ENCODE measurements around the gene MAP2K5.

MAP2K5 gene

GRCh38 chr15:67821784-67822440 is 279.4 kb downstream of the MAP2K5 start:
- POLR2A ChIA-PET = no interaction called here
- TF ChIP-seq, protein P1, sequence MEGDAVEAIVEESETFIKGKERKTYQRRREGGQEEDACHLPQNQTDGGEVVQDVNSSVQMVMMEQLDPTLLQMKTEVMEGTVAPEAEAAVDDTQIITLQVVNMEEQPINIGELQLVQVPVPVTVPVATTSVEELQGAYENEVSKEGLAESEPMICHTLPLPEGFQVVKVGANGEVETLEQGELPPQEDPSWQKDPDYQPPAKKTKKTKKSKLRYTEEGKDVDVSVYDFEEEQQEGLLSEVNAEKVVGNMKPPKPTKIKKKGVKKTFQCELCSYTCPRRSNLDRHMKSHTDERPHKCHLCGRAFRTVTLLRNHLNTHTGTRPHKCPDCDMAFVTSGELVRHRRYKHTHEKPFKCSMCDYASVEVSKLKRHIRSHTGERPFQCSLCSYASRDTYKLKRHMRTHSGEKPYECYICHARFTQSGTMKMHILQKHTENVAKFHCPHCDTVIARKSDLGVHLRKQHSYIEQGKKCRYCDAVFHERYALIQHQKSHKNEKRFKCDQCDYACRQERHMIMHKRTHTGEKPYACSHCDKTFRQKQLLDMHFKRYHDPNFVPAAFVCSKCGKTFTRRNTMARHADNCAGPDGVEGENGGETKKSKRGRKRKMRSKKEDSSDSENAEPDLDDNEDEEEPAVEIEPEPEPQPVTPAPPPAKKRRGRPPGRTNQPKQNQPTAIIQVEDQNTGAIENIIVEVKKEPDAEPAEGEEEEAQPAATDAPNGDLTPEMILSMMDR (IDR thresholded peaks at IDR 0.05; ENCODE audit: control extremely low read depth, extremely low read depth, low read depth, missing control alignments) = no peak
- DNase-seq (ENCODE audit: extremely low spot score) = no peak
- CTCF ChIA-PET = interaction anchor here (1.4 kb wide), 1 partner anchor 13 kb away, joined by 3 read pairs; no protein-coding TSS in a partner anchor

DNA sequence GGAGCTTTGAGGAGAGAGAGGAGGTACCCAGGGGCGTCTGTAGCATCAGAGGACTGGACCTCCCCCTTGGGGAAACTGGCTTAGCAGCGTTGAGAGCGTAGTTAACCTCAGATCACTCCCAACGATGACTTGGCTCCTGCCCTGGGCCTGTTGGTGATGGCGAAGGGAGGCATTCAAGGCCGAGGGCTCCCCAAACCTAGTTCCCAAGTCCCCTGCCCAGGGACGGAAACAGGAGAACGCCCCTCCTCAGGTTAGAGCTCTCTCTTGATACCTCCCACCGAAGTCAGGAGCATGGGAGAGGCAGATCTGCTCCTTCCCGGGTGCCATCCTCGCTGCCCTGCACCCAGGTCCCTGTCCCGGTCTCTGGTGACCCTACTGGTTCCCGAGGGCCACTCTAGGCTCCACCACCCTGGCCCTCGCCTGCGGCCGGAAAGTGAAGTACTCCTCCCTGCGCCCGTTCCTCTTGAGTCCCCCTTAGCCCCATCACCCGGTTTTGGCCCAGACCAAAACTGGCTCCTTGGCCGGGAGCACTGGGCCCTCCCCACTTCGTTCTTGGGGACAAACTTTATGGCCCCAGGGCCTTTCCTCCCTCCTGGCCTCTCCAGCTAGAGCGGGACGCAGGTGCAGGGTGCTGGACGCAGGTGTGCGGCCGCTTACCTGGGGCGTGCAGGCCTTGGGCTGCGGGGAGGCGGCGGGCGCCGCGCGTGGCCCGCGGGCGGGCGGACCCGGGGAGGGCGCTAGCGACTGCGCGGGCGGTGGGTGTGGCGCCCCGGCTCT is 280.2 kb downstream of the MAP2K5 start:
- TF ChIP-seq, protein P1 (IDR thresholded peaks at IDR 0.05; ENCODE audit: control extremely low read depth, extremely low read depth, low read depth, missing control alignments) = no peak
- CTCF ChIA-PET = interaction anchor here (2.3 kb wide), 1 partner anchor 13 kb away, joined by 7 read pairs; no protein-coding TSS in a partner anchor
- DNase-seq (ENCODE audit: extremely low spot score) = no peak
- POLR2A ChIA-PET = no interaction called here

- DNase-seq (ENCODE audit: extremely low spot score) = no peak
- CTCF ChIA-PET = interaction anchor here (2.0 to 2.3 kb wide), 2 partner anchors 13 to 366 kb away, joined by 5 to 7 read pairs; no protein-coding TSS in a partner anchor
- TF ChIP-seq, protein P1 (IDR thresholded peaks at IDR 0.05; ENCODE audit: control extremely low read depth, extremely low read depth, low read depth, missing control alignments) = no peak
- POLR2A ChIA-PET = no interaction called here
Measured at GRCh38 chr15:67823314-67824196, 281.1 kb downstream of the MAP2K5 start.

DNA sequence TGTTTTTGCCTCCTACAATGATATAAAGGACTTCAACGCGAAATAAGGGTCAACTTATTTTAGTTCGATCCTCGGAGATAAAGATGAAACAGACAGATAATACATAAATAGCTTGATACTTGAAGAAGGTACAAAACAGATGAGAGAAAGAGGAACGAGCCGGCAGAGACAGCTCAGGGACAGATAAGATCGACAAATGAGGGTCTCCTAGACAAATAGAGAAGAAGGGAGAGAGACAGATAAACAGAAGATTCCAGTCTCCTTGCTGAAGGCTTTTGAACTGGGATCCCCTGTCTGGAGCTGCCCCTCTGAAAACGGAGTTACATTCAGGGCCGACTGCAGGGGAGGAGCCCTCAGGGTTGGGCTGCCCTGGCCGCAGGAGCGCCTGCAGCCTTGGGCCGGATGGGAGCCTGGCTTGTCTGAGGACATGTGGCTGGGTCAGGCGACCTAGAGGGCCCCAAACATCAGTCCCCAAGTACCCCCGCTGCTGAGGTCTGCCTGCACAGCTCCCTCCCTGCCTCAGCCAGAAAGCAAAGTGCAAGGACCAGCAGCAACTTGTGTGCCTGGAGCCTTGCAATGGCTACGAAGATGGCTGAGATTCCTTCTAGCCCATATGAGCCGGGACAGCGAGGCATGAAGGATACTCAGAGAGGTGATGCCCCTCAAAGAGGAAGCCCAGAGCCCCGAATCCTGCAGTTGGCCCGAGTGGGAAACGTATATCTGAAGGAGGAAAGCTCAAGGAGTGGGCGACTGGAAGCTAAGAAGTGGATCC is 281.9 kb downstream of the MAP2K5 start:
- ChIA-PET CTCF (interaction anchor here (1.0 to 2.3 kb wide), 3 partner anchors 12 to 367 kb away, joined by 4 to 7 read pairs (median 5); no protein-coding TSS in a partner anchor), POLR2A (no interaction called here)
- TF ChIP-seq, protein P1 (IDR thresholded peaks at IDR 0.05; ENCODE audit: control extremely low read depth, extremely low read depth, low read depth, missing control alignments) = no peak
- no peak for DNase-seq (ENCODE audit: extremely low spot score)

DNA sequence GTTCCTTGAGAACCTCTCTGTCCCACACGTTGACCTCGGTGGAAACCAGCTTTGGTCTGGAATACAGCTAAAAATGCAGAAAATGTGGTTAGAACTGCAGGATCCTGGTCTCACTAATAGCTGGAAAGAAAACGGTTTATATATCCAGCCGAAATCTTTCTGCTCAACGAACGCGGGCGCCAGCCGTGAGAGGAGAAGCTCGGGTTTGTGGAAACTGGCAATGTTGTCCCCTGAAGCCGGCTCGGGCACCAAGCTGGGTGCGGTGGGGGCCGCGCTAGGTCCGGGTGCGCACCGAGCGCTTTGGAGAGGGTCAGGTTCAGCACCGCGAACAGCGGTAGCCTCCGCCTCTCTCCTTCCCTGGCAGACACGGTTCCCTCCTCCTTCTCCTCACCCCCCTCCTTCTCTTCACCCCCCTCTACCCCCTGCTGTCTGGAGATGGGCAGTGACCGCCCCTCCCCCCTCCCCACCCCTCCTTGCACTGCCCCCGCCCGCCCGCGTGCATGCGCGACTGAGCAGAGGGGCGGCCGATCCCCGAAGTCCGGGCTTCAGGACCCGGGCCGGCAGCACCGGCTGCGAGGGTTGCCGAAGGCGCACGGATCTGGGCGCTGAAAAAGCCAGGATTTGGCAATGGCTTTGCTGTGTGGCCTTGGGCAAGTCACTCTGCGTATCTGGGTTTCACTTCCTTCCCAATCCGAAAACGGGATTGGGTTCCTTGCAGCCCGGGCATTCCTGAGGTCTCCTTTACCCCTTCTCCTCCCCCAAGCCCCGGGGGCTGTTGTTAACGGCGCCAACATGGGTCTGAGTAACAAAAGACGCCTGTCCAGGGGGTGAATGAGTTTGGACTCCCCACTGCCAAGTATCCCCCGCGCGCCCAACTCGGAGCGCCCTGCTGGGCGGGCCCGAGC is 282.7 kb downstream of the MAP2K5 start, which contains the start of gene SKOR1:
Gene SKOR1, plus strand, starts transcription at position 534 of the 905 bp plus-strand sequence. Its CDS starts 94 bp downstream, at position 628.
- TF ChIP-seq, protein P1 (IDR thresholded peaks at IDR 0.05; ENCODE audit: control extremely low read depth, extremely low read depth, low read depth, missing control alignments) = no peak
- CTCF ChIA-PET = interaction anchor here (1.0 to 2.3 kb wide), 4 partner anchors 11 to 368 kb away, joined by 3 to 7 read pairs (median 4); no protein-coding TSS in a partner anchor
- POLR2A ChIA-PET = no interaction called here
- DNase-seq (ENCODE audit: extremely low spot score) = no peak
